Measurements from ENCODE around the gene SH3PXD2A. TPM values are rescaled to one million over a fixed set of nuclear protein-coding genes. Genes with fewer than 3 reads are reported as not detected.
"Not testable (repeated sequence)": the region's sequence is repeated elsewhere in the genome, so short reads cannot be mapped to it uniquely, and the experiment has no call there.

The SH3PXD2A gene
- polyA plus RNA-seq, 4 donors: 29.3 to 31.7 (median 30.5) TPM

GRCh38 chr10:103816431-103816830, 38.9 kb downstream of the SH3PXD2A start:
- no peak for DNase-seq (ENCODE audit: low read depth in 4 of 4, low spot score in 3 of 4)

DNA sequence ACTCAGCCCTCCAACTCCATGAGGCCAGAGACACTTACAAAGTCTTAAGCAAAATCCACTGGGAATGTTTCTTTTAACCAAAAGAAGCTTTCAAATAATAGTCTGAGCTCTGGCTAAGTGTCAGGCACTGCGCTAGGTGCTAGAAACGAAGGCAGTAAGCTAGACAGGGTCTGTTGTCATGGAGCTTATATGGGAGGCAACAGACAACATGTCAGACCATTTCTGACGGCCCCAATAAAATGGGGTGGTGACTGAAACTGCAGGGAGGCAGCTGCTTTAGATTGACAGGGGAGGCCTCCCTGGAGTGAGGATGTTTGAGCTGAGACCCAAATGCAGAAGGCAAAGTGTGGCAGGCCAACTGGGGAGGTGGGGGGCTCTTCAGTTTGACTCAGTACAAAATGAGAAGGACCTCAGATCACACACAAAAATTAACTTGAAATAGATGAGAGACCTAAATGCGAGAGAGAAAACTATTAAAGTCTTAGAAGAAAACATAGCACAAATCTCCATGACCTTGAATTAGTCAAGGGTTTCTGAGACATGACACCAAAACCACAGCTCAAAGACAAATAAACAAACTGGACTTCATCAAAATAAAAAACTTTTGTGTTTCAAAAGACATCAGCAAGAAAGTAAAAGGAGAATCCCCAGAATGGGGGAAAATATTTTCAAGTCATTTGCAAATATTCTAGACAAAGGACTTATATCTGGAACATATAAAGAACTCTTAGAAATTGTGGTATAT, 40.6 kb downstream of the SH3PXD2A start:
- DNase-seq (ENCODE audit: low read depth in 4 of 4, low spot score in 3 of 4): no peak

DNA sequence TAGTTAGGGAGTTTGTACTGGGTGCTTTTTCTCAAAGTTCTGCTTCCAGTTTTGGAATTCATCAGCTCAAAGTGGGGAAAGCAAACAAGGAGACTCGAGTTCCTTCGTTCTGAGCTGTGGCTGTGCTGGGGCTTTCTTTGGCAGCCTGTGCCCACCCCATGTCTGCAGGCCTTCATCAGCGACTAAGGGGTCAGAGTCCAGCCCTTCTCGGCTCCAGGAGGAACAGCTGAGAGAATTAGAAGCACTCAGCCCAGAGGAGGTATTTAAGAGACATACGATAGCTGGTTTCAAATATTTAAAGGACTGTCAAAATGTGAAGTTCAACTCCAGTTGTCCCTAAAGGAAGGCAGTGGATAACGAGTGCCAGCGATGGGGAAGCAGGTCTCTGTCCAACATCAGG, 41.3 kb downstream of the SH3PXD2A start:
- no peak for DNase-seq (ENCODE audit: low read depth in 4 of 4, low spot score in 3 of 4)

DNA sequence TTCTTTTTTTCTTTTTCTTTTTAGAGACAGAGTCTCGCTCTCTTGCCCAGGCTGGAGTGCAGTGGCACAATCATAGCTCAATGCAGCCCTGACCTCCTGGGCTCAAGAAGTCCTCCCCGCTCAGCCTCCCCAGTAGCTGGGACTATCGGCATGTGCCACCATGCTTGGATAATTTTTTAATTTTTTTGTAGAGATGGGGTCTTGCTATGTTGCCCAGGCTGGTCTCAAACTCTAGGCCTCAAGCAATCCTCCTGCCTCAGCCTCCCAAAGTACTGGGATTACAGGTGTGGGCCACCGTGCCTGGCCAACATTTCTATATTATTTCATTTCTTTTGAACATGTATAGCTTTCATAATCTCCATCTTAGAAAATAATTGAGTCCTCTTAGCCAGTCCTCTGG, 42.1 kb downstream of the SH3PXD2A start:
- not testable (repeated sequence) for DNase-seq (ENCODE audit: low read depth in 4 of 4, low spot score in 3 of 4)

- no peak for DNase-seq (ENCODE audit: low read depth in 4 of 4, low spot score in 3 of 4)
Observed at GRCh38 chr10:103812432-103812831, 42.9 kb downstream of the SH3PXD2A start.

GRCh38 chr10:103812004-103812403, 43.4 kb downstream of the SH3PXD2A start:
- no peak for DNase-seq (ENCODE audit: low read depth in 4 of 4, low spot score in 3 of 4)

DNA sequence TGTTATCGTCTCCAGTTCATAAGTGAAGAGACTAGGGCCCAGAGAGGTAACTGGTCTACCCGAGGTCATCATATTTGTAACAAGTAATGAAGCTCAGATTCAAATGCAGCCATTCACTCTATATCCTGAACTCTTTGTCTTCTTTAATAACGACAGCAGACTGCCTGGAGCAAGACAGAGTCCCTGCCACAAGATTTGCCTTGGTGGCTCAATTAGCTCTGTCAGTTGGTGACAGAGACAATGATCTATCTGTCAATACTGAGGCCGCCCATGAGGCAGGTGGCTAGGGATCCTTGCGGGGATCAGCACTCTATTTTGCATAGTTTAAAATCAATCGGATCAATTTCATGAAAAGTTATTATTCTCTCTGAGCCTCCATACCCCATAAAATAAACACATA, 43.9 kb downstream of the SH3PXD2A start:
- DNase-seq (ENCODE audit: low read depth in 4 of 4, low spot score in 3 of 4): no peak

DNA sequence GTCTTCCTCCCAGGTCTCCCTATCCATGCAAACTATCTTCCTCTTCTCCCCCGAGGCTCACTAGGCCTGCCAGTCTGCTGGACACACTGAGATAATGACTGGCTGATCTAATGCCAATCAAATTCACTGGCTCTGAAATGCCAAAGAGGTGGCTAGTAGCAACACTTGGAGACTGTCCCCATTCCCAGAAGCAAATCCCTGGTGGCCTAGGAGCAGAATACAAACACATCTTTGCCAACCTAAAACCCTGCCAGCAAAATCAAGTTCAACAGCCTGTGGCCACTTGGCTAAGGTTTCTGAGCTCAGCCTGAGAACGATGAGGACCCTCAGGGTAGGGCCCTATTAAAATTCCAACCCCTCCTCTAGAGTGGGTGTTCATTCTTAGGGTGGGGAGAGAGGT, 46.6 kb downstream of the SH3PXD2A start:
- no peak for DNase-seq (ENCODE audit: low read depth in 4 of 4, low spot score in 3 of 4)

- no peak for DNase-seq (ENCODE audit: low read depth in 4 of 4, low spot score in 3 of 4)
Observed at GRCh38 chr10:103807996-103808395, 47.4 kb downstream of the SH3PXD2A start.

DNA sequence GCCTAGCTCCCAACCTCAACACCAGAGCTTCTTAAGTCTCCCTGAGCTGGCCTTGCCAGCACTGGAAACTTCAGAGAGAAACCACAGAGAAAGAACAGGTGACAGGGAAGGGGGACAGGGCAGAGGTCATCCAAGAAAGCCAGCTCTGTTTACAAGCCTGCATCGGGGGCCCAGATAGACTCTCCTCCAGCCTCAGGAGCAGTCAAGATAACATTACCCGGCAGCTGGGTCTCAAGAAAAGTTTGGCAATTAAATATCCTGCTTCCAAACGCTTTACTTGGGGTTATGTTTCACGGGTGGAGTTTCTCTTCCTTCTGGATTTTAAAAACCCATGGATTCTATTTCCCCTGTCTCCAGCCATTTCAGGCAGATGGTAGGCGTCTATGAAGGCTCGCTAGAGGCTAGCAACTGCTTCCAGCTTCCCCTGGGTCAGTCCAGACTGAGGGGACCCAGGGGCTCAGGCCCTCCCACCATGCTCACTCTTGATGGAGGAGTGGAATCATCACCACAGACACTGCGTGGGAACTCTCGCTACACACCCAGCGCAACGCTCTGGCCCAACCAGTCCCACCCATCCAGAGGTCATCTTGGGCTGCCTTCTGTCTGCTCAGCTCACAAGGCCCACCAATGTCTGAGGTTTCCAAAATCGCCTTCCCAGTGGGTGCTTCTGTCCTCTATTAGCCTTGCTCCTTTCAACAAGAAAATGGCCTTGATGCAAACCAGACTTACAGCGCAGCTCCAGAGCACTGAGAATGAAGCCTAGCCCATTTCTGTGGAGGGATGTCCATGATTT, 48.8 kb downstream of the SH3PXD2A start:
- DNase-seq (ENCODE audit: low read depth in 4 of 4, low spot score in 3 of 4): no peak

- no peak for DNase-seq (ENCODE audit: low read depth in 4 of 4, low spot score in 3 of 4)
Observed at GRCh38 chr10:103805781-103806180, 49.6 kb downstream of the SH3PXD2A start.

DNA sequence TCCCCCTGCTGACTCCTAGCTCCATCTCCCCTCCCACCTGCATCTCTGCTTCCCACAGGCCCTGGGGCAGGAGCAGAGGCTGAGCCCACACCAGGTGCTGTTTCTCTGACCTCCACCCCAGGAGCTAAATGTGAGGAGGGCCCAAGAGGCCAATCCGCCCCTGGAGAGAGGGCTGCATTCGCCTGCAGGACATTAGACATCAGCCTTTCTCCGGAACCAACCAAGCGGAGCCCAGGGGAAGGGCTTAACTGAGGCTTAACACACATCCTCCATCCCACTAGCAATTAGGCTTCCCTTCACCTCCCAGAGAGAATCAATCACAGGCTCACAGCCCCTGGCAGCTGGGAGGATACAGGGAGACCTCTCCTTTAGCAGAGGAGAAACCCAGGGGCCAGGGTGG, 50.5 kb downstream of the SH3PXD2A start:
- DNase-seq (ENCODE audit: low read depth in 4 of 4, low spot score in 3 of 4): no peak

GRCh38 chr10:103803941-103804340, 51.4 kb downstream of the SH3PXD2A start:
- no peak for DNase-seq (ENCODE audit: low read depth in 4 of 4, low spot score in 3 of 4)

- no peak for DNase-seq (ENCODE audit: low read depth in 4 of 4, low spot score in 3 of 4)
Observed at GRCh38 chr10:103802637-103803353, 52.6 kb downstream of the SH3PXD2A start.

GRCh38 chr10:103802081-103802480, 53.3 kb downstream of the SH3PXD2A start:
- no peak for DNase-seq (ENCODE audit: low read depth in 4 of 4, low spot score in 3 of 4)

- DNase-seq (ENCODE audit: low read depth in 4 of 4, low spot score in 3 of 4): no peak
Observed at GRCh38 chr10:103800789-103801540, 54.4 kb downstream of the SH3PXD2A start.

DNA sequence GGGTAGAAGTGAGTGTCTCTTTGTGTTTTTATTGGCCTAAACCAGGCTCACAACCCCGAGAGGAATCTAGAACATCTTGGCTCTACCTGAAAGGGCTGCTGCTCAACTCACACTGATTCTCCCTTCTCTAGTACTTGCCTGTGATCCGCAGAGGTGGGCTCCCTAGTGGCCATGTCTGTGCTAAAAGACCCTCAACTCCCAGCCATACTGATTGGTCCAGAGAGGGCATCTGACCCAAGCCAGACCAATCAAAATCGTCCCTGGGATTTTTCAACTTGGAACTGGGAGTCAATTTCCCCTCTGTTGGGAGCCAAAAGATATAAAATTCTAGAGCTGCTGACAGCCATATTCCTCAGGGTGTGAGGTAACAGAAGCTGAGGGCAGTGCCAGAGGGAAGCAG, 55.3 kb downstream of the SH3PXD2A start:
- DNase-seq (ENCODE audit: low read depth in 4 of 4, low spot score in 3 of 4): no peak

DNA sequence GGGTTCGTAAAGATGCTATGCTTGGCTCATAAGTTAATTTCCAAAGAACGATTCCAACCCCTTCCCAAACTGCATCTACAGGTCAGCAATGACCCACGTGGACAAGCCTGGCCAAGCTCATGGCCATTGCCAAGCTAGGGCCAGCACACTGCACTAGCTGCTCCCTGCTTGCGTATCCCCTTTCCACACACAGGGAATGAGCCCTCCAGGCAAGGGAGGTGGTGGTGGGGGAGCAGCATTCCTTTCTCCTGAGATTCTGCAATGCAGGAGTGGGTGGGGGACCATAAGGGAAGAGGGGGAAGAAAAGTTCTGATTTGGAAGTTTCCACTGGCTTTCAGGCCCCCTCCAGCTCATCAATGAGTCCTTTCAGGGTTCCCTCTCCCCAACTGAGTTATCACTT, 56.0 kb downstream of the SH3PXD2A start:
- no peak for DNase-seq (ENCODE audit: low read depth in 4 of 4, low spot score in 3 of 4)

DNA sequence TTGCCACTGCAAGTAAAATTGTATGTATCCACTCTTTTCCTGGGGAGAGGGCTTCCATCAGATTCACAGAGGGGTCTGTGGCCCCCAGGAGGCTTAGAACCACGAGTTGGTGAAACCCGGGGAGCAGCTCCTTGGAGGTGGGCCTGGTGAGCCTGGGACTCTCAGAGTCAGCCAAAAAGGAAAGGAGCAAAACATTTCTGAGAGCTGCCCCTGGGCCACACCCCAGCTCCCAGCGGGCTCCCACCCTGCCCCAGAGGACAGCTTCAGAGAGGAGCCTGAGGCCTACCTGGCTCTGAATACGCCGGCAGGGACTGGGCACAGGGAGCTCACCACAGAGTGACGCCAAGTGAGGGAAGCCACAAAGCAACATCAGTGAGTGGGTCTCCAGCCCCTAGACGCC, 56.9 kb downstream of the SH3PXD2A start:
- DNase-seq (ENCODE audit: low read depth in 4 of 4, low spot score in 3 of 4): no peak

DNA sequence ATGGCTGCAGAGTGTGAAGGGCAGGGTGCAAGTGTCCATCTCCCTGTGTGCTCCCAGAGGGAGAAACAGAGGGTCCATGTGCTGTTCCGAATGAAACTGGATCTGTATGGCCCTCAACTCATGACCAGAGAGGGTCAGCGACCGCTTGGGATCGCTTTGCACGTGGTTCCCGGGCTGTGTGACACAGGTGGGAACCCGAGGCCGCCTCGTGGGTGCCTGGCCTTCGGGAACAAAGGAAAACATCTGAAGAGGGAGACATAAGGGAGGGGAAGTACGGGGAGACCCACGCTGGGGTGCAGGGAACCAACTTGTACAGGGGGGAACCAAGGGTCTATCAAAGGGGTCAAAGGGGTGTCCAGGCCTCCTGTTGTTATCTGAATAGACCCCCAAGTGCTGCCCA, 57.5 kb downstream of the SH3PXD2A start:
- no peak for DNase-seq (ENCODE audit: low read depth in 4 of 4, low spot score in 3 of 4)

Measured in right renal pelvis (tissue), 4 donors.